Stimulated activated CD8-positive, alpha-beta memory T cell treated with anti-CD3 and anti-CD28 coated beads, Interleukin-4, amount 100 ng/mL, for 24 hours (primary cell): Measurements from ENCODE around the gene ATP2A3.

Source experiments
- DNase-seq: peaks from one replicate; pipeline ENCODE4 v3.0.0-alpha.2; 2020; ENCODE audit warnings: low read depth

The ATP2A3 gene

GRCh38 chr17:3890082-3890877, 74.0 kb downstream of the ATP2A3 start:
- no peak for DNase-seq

- DNase-seq: no peak
These were observed 74.8 kb downstream of the ATP2A3 start for GRCh38 chr17:3889325-3890012.

- DNase-seq: no peak
These were observed 75.7 kb downstream of the ATP2A3 start for GRCh38 chr17:3888343-3889171.

GRCh38 chr17:3887804-3888203, 76.4 kb downstream of the ATP2A3 start:
- DNase-seq: no peak

GRCh38 chr17:3887394-3887793, 76.8 kb downstream of the ATP2A3 start:
- DNase-seq: no peak

GRCh38 chr17:3886776-3887175, 77.5 kb downstream of the ATP2A3 start:
- DNase-seq: no peak

- DNase-seq: no peak
These were observed 78.3 kb downstream of the ATP2A3 start for GRCh38 chr17:3885970-3886369.

GRCh38 chr17:3885271-3885670, 79.0 kb downstream of the ATP2A3 start:
- DNase-seq: no peak

- no peak for DNase-seq
These were observed 80.0 kb downstream of the ATP2A3 start for GRCh38 chr17:3884188-3884587.

GRCh38 chr17:3882276-3882675, 82.0 kb downstream of the ATP2A3 start:
- no peak for DNase-seq

GRCh38 chr17:3880983-3881382, 83.3 kb downstream of the ATP2A3 start:
- DNase-seq: no peak

- no peak for DNase-seq
These were observed 84.4 kb downstream of the ATP2A3 start for GRCh38 chr17:3879591-3880417.

GRCh38 chr17:3879186-3879585, 85.1 kb downstream of the ATP2A3 start:
- DNase-seq: no peak

GRCh38 chr17:3877220-3877619, 87.0 kb downstream of the ATP2A3 start:
- DNase-seq: no peak

- no peak for DNase-seq
These were observed 88.9 kb downstream of the ATP2A3 start for GRCh38 chr17:3875317-3875716.
